Measurements from ENCODE around the gene SEPSECS. TPM values are rescaled to one million over a fixed set of nuclear protein-coding genes. Genes with fewer than 3 reads are reported as not detected.

The SEPSECS gene
- total RNA-seq, 1 donor: 8.8 TPM

DNA sequence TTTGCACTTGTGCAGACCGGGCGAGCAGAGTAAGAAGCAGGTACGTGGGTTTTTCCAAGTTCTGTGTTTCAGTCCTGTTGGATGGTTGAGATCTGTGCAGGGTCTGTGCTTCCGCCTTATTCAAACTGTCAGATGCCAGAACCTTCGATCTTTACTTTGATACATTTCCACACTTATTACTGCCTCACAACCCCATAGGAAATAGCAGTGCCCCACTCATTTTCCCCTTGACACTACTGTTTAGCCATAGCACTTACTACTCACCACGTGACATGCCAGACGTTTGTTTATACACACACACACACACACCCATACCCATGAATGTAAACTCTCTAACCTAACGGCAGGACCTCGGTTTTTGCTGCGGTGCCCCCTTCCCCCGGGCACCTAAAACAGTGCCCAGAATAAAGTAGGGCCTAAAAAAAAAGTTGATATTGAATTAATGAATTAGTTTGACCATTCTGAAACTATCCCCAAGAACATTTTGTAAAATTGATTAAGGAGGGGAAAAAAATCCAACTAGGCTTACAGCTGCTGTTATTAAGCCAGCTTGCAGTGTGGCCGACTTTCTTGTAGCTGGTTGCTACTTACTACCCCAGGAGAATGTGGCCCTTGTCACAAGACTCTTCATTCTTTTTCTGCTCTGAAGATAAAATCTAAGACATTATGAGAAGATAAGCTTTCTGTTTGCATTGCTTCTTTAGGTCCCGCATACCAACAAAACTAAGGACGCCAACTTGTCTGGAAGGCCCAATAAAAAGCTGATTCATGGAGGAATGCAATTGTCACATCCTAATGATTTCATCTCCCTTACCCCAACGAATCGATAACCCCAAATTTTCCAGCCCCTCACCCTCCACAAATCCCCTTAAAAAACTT, 704 bp upstream of the SEPSECS start:
- DNase-seq (ENCODE audit: low read depth): peak; percentile 19
- peak overlapping the region; percentile 89 for H3K4me3 ChIP-seq (ENCODE audit: low read depth, low read length)
- TF ChIP-seq CTCF (IDR thresholded peaks at IDR 0.05; ENCODE audit: insufficient read depth, low read length): no peak

- no peak for TF ChIP-seq CTCF (IDR thresholded peaks at IDR 0.05; ENCODE audit: insufficient read depth, low read length)
- DNase-seq (ENCODE audit: low read depth): no peak
Measured at GRCh38 chr4:25158817-25159216, 1.4 kb downstream of the SEPSECS start.

DNA sequence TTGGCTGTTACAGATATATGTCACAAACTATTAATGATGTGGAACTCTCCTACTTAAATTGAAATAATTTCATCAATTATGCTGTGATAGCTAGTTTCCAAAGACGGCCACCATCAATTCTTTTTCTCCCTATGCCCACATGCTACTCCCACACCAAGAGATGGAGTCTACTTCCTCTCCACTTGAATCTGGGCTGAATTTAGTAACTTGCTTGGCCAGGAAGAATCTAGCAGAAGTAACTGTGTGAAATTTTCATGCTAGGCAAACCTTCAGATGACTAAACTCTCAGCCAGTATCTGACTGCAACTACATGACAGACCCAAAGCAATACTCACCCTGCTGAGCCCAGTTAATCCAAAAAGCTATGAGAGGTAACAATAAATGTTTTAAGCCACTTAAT, 3.2 kb downstream of the SEPSECS start:
- no peak overlapping the region for H3K4me3 ChIP-seq (ENCODE audit: low read depth, low read length)
- TF ChIP-seq CTCF (IDR thresholded peaks at IDR 0.05; ENCODE audit: insufficient read depth, low read length): no peak
- DNase-seq (ENCODE audit: low read depth): no peak

More at GRCh38 chr4:25158817-25159216, 1.4 kb downstream of the SEPSECS start:
- no peak overlapping the region for H3K4me3 ChIP-seq (ENCODE audit: low read depth, low read length)

DNA sequence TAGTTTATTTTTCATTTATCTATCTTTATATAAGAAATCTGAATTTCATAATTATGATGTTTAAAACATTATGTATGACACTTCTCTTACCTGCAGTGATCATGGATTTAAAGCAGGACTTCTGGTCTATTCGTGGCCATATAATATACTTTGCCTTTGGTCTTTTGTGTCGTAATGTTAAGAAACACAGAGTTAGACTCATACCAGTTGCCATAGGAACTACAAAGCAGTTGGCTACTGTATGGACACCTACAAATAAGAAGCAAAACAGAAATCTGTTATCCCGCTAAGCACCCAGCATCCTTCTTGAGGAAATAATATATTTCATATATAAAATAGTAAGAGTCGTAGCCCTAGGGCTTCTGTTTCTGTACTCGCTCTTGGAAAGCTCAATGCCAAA, 4.3 kb downstream of the SEPSECS start:
- H3K4me3 ChIP-seq (ENCODE audit: low read depth, low read length): no peak overlapping the region
- no peak for TF ChIP-seq CTCF (IDR thresholded peaks at IDR 0.05; ENCODE audit: insufficient read depth, low read length)

DNA sequence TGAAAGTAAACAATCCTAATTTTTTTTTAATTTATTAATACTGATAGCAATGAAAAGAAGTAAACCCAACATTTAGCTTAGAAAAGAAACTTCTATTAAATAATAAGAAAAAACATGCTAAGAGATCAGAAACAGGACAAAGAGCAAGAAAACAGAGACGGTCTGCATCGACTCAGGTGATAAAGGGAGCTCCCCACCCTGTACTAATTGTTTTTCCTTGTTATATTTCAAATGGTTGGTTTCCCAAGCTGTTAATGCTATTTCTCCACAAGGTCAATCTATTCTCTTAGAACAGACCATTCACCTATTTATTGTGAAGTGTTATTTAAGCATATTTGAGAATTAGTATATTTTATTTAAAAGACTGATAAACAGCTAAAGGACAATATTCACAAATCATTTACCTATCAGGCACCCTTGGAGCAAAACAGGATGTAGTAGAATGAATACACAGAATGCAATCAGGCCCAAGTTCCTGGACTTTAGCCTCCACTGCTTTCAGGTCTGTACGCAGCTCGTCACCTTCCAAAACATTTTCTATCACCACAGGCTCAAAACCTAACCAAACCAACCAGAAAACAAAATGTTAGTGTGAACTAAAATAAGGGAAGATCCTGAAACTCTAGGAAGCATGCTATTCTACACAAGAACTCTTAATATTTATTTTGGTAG, 5.5 kb downstream of the SEPSECS start:
- no peak overlapping the region for H3K4me3 ChIP-seq (ENCODE audit: low read depth, low read length)
- no peak for DNase-seq (ENCODE audit: low read depth)
- TF ChIP-seq CTCF (IDR thresholded peaks at IDR 0.05; ENCODE audit: insufficient read depth, low read length): no peak

More for the DNA sequence above, 4.3 kb downstream of the SEPSECS start:
- DNase-seq (ENCODE audit: low read depth): no peak

GRCh38 chr4:25146076-25146475, 14.2 kb downstream of the SEPSECS start:
- TF ChIP-seq CTCF (IDR thresholded peaks at IDR 0.05; ENCODE audit: insufficient read depth, low read length): no peak
- DNase-seq (ENCODE audit: low read depth): no peak
- H3K4me3 ChIP-seq (ENCODE audit: low read depth, low read length): no peak overlapping the region

Data from fibroblast of the aortic adventitia (primary cell).